T47D (cell line): ENCODE data around the gene CTRB1.

Experiments
- DNase-seq, 2 experiments: peaks; one replicate each; pipeline versions ENCODE4 v3.0.0 to v3.0.0-alpha.2; 2011 to 2012; ENCODE audit warnings: low read depth in 1 of 2, low spot score in 1 of 2
- JUND ChIP-seq: IDR thresholded peaks from 2 replicates; pipeline ENCODE4 v1.6.1; 2012; ENCODE audit warnings: low read depth
- in situ Hi-C: cut with HindIII; loops from 2 replicates; pipeline ENCODE4 v1.10.0; 2016; ENCODE audit warnings: low sequenced_read_pairs, low pct_unique_long_range_greater_than_20kb

Gene CTRB1

DNA sequence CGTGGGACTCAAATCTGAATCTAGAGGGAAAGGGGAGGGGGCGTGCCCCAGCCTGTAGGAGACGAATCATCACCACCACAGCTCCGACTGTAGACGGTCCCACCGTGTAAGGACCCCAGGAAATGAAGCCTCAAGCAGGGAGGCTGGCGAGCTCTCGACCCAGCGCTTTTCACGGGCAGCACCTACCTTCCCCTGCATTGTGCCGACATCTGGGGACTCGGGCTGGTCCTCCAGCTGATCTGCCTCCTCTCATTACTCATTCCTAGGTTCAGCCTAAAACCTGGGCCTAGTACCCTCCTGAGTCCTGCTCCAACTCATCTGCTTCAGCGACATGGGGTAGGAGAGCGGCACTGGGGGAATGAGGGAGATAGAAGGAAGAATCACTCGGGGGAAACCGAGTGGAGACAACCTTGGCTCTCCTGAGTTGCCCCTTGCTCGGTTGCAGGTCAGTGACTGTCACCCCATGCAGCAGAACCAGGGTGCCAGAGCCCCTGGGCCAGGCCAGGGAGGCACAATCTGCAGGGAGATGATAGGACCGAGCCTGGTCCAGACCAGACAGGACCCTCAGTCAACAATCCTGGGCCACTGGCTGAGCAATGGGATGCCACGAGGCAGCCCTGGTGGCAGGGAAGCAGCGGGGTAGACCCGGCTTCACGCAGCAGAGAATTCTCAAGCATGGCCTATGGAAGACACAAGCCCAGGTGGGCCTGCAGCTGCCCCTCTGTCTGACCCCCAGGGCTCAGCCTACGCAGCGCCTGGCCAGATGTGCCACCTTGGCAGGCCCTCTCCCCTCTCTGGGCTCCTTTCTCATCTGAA lies 33.5 kb downstream of the CTRB1 start:
- in situ Hi-C loops = no loop called here
- TF ChIP-seq JUND = no peak
- no peak for DNase-seq

DNA sequence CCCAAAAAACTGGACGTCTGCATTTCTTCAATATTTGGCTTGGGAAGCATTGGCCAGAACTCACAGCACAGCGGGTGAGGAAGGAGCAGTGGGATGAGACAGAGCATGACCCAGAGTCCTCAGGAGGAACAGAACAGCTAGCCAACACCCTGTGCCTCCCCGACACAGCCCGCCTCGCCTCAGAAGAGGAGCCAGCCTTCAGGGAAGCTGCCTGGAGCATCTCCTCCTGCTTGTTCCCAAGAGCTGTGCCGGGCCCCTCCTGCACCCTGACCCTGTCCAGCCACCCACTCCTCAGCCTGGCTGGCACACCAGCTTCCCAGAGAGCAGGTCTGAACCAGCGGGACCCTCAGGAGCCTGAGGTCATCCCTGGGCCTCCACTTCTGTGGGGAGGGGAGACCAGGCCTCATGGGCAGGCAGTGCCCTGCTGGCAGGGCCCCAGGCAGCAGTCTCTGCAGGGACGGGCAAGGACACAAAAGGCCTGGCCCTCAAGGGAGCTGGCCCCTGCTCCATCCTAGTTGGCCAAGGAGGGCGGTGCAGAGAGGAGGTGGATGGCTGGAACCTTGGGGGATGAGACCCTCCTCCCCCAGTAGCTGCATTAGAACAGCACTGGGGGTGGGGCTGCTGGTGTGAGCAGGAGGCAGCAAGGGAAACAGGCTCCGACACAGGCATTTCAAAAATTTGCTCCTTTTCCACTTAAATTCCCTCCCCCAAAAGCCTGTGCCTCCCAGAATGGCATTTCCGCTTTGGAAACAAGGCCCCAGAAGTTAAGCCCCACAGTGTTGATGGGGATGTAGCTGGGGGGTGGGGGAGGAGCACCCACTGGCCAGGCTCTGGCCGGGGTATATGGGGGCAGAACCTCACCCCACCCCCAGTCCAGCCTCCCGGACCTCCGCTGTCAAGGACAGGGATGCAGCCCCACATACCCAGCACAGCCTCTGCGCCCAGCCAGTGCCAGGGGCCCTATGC lies 34.4 kb downstream of the CTRB1 start:
- TF ChIP-seq JUND = no peak
- no peak for DNase-seq
- in situ Hi-C loops = no loop called here

DNA sequence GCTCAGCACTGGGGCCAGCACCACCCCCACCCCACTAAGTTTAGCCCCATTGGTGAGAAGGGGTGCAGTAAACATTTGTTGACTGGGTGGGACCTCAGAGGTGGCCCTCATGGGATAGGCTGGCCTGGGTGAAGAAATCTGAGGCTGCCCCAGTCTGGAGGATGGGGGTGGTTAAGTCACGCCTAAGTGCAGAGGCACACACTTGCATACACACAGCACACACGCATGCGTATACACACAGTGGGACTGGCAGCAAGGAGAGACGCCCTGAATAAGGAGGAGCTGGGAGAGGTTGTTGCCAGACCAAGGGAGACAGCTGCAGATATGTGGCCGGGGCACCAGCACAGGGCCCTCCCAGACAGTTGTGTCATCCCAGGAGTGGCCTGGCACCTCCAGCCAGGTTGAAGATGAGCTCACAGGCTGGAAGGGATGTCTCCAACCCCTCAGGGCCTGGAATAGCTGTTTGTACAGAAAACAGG lies 35.6 kb downstream of the CTRB1 start:
- in situ Hi-C loops = no loop called here
- peak; percentile 99 for DNase-seq
- TF ChIP-seq JUND = no peak

DNA sequence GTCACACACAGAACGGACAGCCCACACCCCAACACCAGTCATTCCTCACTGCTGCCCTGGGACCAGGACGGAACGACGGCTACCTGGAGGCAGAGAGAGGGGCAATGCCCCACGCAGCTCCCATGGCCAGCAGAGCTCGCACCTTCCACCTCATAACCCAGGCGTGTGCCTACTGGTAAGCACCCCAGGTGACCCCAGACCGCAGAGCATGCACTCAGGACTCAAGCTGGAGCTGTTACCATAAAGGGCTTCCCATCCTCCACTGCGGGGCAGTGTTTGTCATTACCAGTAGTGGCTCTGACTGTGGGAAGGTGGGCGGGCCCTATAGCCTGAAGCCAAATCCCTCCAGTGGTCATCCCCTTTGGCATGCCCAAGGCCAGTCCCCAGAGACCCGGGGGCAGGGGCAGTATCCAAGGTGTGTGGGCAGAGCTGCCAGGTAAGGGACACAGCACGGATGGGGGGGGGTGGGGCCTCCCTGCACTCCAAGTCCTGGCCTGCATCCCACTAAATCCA lies 37.3 kb downstream of the CTRB1 start:
- no peak for TF ChIP-seq JUND
- no peak for DNase-seq
- in situ Hi-C loops = no loop called here

DNA sequence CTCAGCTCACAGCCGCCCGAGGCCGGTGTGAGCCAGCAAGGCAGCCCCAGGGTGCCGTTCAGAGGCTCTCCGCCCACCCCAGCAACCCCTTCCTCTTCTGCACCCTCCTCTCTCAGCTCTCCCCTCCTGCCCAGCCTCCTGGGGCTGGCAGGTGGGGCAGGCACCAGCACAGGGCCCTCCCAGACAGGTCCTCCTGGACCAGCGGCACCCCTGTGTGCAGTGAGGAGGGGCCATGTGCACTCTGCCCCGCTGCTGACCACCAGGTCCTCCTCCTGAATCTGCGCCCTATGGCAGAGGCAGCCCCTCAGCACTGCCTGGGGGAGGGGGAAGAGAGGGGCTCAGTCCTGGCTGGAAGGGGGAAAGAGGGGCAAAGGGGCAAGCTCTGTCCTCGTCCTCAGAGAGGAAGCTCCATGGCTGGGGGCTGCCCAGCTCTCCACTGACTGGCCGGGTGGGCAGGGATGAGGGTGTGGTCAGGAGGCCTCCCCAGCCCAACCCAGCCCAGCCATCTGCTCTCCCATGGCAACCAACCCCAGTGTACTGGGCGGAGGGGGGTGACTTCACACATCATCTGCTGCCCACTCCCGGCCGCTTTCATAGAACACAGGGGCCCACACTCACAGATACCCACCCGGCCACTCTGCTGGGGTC lies 38.0 kb downstream of the CTRB1 start:
- TF ChIP-seq JUND = no peak
- in situ Hi-C loops = no loop called here
- no peak for DNase-seq

DNA sequence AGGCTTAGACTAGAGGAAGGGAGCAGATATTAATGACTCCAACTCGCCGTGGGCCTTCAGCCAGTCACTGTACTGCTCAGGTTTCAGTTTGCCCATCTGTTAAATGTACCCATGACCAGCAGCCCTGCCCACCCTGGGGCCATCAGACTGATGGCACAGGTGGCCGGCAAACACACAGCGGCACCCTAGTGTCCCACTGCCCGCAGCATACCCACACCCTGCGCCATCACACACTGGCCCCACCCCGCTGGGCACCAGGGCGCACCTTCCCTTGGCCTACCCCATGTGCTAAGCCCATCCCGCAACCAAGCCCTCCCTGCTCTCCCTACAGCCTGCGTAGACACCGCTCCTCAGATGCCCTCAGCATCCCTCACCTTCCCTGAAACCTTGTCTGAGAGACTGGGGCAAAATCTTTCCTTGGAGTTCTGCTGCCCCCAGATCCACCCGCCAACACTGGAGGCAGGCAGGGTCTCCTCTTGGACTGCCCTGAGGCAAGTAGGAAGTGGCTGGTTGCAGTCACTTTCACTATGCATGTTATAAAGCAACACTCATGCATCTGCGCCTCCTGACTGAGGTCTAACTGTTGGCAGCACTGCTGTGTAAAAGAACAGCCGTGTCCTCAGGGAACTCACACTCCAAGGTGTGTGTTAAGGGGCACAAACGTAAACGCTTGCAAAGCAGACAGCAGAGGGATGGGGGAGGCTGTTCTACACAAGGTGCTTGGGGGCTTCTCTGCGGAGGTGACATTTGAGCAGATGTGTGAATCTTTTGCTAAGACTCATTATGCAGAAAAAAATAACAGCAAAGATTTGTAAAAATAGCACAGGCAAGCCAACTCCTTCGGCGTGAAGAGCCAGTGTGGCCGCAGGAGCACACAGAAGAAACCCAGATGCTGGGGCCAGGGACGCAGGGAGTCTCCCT lies 39.4 kb downstream of the CTRB1 start:
- no peak for DNase-seq
- no peak for TF ChIP-seq JUND
- in situ Hi-C loops = no loop called here

DNA sequence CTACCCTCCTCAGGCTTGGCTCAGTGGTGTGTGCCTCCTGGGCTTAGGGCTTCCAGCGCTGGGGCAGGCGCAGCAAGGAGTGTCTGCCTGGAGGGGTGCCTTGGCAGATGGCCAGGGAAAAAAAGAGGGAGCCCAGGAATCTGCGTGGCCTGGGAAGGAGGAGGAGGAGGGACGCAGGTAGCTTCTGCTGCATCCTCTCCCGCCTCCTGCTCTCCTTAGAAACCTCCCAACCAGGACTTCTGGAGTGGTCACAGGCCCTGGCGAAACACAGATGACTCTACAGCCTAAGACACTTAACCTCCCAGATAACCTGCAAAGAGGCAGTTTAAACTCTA lies 40.0 kb downstream of the CTRB1 start:
- TF ChIP-seq JUND = no peak
- in situ Hi-C loops = no loop called here

DNA sequence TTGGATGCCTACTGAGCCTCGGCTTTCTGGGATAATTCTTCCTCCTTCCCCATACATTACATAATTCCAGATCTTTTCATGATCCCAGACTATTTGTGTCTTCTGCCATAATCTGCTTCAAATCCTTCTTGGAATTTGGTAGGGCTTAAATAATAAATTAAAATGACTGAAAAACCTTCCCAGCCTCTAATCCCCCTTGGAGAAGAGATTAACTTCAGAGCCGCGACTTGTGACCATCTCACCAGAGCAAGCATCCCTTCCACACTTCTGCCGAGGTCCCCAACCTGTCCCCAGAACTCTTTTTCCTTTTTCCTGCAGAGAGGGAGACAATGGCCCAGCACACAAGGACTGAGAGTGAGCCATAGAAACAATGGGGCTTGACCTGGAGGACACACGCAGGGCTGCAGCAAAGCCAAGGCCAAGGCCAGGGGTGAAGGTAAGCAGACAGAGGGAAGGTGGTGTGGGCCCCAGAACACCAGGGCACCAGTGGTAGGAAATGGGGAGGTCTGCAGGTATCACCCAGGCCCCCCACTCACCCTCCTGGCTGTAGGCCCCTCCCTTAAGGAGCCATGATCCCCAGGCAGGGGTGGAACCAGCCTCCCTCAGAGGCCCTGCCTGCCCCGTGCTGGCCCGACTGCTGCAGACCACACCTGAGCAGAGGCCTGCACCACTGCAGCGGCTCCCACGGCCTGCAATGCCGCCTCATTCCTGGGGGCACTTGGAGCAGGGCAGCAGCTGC lies 42.2 kb downstream of the CTRB1 start:
- in situ Hi-C loops = no loop called here
- no peak for DNase-seq
- TF ChIP-seq JUND = no peak

More for the DNA sequence above, 40.0 kb downstream of the CTRB1 start:
- DNase-seq = no peak

DNA sequence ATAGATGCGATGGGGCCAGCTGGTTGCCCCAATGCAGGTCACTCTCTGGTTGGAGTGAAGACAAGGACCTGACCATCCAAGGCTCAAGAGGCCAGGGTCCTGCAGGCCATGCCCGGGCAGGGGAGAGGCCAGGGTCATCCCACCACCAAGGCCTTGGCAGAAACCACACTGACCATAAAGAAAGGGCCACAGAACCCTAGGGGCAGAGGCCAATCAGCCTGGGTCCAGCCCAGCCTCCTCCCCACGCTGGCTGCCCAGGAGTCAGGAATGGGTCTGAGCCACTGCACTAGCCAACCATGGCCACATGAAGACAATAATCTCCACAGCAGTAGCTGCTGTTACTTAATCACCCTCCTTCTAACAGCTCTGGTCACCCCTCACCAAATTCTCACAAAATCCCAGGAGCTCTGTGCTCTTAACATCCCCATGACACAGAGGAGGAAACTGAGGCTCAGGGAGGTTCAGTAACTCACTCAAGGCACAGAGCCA lies 42.8 kb downstream of the CTRB1 start:
- no peak for DNase-seq
- in situ Hi-C loops = no loop called here

DNA sequence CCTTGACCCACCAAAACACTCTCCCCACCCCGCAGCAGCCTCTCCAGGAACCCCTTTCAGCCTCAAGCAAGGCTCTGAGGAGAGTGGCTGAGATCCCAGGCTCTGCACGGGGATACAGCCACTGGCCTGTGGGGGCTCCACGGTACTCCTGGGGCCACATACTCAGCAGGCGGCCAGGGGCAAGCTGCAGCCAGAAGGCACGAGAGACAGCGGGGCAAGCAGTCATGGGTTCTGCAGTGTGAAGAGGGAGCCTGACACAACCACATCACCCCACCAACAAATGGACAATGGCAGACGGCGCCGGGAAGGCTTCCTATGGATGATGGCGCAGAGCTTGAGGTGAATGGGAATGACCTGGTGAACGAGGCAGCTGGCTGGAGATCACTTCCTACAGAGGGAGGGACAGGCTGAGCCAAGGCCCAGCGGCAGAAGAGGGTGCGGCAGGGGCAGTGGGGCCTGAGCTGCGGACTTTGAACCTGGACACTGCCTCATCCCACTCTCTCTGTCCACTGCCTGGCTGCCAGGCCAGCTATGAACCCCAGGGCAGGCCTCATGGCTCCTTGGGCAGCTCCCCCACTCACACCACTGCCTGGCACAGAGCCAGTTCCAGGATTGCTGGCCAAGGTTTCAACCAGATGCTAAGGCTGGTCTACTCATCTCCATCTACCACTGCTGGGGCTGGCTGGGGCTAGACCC lies 43.5 kb downstream of the CTRB1 start:
- in situ Hi-C loops = no loop called here
- no peak for TF ChIP-seq JUND
- DNase-seq = no peak

More for the DNA sequence above, 42.8 kb downstream of the CTRB1 start:
- TF ChIP-seq JUND = no peak
